ENCODE measurements around the gene KLK15.

DNA sequence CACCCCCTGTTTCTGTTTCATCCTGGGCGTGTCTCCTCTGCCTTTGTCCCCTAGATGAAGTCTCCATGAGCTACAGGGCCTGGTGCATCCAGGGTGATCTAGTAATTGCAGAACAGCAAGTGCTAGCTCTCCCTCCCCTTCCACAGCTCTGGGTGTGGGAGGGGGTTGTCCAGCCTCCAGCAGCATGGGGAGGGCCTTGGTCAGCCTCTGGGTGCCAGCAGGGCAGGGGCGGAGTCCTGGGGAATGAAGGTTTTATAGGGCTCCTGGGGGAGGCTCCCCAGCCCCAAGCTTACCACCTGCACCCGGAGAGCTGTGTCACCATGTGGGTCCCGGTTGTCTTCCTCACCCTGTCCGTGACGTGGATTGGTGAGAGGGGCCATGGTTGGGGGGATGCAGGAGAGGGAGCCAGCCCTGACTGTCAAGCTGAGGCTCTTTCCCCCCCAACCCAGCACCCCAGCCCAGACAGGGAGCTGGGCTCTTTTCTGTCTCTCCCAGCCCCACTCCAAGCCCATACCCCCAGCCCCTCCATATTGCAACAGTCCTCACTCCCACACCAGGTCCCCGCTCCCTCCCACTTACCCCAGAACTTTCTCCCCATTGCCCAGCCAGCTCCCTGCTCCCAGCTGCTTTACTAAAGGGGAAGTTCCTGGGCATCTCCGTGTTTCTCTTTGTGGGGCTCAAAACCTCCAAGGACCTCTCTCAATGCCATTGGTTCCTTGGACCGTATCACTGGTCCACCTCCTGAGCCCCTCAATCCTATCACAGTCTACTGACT lies 21.4 kb upstream of the KLK15 start, which contains the start of gene KLK3:
- no peak for TF ChIP-seq POLR2A (IDR thresholded peaks at IDR 0.05)
- TF ChIP-seq, protein P1, sequence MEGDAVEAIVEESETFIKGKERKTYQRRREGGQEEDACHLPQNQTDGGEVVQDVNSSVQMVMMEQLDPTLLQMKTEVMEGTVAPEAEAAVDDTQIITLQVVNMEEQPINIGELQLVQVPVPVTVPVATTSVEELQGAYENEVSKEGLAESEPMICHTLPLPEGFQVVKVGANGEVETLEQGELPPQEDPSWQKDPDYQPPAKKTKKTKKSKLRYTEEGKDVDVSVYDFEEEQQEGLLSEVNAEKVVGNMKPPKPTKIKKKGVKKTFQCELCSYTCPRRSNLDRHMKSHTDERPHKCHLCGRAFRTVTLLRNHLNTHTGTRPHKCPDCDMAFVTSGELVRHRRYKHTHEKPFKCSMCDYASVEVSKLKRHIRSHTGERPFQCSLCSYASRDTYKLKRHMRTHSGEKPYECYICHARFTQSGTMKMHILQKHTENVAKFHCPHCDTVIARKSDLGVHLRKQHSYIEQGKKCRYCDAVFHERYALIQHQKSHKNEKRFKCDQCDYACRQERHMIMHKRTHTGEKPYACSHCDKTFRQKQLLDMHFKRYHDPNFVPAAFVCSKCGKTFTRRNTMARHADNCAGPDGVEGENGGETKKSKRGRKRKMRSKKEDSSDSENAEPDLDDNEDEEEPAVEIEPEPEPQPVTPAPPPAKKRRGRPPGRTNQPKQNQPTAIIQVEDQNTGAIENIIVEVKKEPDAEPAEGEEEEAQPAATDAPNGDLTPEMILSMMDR (IDR thresholded peaks at IDR 0.05): no peak

Measured in sigmoid colon (tissue), 3 donors.